Forelimb muscle (tissue), 1 donor: ENCODE results near the gene RTL9. TPM values are rescaled to one million over a fixed set of nuclear protein-coding genes. Genes with fewer than 3 reads are reported as not detected.
A peak's percentile ranks its signal among the peaks of the same experiment; 100 is the strongest.
"Not testable (repeated sequence)": the region's sequence is repeated elsewhere in the genome, so short reads cannot be mapped to it uniquely, and the experiment has no call there.

ENCODE experiments used
- DNase-seq: peaks from one replicate; pipeline ENCODE4 v3.0.0-alpha.2; 2013; ENCODE audit warnings: low read depth
- polyA plus RNA-seq: library from polyadenylated mRNA; unstranded; fragments of 120-200 nt; gene quantifications from one replicate; pipeline ENCODE4 v1.2.1, GENCODE V29; 2013; ENCODE audit not compliant: insufficient read length

RTL9 gene
- 1.8 TPM for polyA plus RNA-seq

DNA sequence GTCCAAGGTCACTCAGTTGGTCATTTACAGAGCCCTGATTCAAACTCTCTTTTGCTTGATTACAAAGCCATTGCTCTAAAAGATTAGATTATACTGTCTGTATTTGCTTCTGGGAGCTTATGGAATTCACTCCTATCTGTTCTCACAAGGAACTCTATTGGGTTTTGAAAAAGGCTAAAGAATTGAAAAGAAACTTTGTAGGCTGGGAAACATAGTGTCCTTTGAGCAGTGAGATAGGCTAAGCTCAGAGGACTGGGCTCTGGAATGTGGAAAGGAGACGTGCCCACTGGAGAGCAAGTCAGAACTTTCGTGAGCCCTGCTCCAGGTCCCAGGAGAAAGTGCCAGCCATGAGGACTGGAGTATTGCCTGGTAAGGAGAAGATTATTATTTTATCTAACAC lies at the start of gene RTL9:
Gene RTL9 (plus strand): TSS at position 301 of the 400 bp plus-strand sequence. CDS start 91,770 bp downstream, outside the sequence.
- DNase-seq: no peak

DNA sequence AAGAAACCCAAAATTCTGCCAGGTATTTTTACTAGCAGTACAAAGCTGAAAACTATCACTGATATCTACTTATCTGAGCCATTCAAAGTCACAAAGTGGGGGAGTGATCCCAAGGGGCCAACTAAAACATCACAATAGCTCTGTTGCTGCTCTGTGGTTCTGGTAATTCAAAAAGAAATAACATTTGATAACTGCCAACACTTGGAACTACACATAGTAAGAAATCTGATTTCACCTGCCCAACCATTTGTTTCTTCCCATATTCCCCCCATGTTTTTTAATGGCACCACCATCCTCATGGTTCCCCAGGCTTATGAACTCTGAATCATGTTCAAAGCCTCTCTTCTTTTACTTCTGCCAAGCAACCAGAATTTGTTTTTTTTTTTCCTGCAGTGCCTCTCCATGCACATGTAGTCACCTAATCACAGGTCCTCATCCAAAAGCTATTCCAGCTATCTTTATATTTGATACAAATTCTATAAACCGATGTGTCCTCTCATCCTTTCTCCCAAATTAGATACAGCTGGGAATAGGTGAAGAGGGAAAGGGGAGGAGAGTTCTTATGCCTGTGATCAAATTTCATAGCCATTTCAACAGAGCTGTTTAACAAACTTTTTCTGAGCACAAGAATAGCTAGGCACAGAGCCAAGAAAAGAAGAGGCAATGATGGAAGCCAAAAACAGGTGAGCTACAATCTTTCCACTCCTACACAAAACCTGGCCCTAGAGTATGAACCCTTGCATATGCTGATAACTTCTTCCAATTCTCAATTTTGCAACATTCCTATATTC lies 48.5 kb upstream of the RTL9 start:
- no peak for DNase-seq

DNA sequence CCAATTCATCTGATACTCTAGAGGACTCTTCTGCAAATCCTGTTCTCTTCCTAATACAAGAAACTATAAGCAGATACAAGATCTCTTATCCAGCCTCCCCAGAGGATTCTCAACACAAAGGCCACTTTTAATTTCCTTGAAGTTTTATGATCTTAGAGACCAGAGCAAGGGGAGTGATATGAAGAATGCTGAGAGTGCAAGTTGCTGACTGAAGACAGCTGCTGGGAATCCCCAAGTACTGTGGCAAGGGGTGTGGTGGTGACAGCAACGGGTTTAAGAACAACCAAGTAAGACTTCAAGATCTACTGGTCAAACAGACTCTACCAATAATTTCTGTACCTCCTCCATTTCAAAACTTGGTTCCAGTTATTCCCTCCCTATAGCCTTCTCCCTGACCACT lies 47.8 kb upstream of the RTL9 start:
- DNase-seq: no peak

DNA sequence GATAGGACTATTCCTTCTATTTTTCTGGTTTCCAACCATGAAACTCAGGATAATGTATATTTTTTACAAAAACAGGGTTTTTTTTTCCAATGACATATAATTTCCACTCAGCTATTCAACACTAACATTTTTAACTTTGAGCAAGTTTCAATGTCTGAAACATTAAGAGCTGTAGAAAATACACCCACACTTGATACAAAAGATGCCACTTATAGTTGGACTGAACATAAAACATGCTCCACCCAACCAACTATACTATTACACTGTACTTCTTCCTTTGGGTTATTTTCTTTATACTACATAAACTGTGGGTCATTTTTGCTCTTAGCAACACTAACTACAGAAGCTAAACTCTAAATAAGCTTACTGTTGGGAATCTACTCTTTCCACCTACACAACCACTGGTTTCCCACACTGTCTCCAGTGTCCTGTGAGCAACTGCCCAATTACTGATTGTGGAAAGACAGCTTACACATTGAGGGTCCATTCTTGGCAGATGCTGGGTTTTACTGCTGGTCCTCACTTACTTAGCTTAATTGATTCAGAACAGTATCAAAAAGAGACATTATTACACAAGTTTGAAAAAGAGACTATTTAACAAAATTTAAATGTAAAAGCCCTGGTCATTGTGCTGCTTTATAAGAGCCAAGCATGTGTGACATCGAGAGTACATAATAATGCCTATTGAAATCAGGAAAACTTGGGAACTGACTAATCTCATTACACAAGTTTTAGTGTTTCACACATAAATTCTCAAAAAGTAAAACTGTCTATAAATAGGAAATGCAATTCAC lies 47.0 kb upstream of the RTL9 start:
- no peak for DNase-seq

DNA sequence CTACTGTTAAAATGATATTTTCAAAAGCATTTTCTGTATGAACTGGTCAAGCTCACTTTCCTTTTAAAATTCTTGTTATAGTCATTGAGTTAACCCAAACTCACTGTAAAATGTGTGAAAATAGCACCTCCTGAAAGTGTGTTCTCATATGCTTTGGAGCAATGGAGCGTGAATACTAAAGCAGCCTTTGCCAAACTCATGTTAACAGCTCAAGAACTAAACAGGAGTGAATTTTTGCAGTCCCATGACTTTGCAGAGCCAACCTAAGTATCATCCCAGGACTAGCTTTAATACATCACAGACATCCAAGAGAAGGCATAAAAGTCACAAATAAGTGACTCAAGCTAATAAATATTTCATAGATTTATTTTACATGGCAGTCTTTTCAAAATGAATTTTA lies 43.1 kb upstream of the RTL9 start:
- DNase-seq: no peak

DNA sequence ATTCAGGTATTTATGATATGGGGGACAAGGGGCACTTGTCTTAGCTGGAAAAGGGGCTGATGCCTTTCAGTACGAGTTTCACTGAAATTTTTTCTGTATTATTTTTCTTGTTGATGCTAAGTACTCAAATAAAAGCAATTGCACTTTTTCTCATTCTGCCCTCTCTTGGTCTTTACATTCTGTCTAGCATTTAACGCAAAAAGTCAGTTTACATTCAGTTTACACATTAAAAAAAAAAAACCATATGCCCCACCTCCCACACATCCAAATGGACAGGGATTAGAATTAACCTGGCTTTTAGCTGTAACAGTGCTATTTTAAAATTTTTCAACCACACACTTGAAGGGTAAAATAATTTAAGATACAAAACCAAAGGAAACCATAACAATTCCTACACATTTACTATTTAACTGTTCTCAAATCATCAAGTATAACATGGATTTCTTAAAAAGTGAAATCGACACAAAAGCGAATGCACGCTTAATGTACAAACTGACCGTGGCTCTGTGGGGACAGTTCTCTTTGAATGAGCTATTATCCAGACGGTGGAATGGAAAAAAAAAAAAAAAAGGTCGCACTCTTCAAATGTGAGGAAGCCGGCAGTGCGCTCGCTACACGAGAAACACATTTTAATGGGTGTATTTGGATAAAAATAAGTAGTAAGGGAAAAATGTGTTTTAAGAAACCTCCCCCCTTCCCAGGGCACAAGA lies 42.1 kb upstream of the RTL9 start:
- DNase-seq: peak; percentile 14

DNA sequence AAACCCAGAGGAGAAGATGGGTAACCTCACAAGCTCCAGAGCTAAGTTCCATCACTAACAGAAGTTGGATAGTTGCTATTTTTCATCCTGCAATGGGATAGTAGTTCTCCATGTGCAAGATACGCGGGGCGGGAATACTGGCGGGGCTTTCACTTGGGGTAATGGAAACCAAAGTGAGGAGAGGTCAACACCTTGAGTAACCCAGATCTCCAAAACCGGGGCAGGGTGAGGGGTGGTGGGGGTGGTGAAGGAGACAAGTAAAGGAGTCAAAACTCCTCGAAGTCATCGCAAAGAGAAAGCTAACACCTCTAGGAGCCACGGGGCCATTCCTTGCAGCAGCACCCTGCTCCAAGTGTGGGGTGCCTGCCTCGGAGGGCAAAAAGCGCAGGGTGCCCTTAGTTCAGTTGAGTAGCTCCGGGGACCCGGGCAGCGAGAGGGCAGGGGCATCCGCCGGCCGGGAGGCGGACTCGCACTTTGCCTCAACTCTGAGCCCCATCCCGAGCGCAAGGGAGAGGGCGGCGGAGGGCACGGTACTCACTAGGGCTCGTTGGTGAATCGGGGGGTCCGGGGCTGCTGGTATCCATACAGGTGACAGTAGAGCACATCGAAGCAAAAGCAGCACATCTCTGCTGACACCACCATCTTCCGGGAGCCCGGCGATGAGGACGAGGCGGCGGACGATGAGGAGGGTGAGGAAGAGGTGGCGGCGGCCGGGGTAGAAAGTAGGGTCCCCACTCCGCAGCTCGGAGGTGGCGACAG lies 41.4 kb upstream of the RTL9 start:
- DNase-seq: no peak

DNA sequence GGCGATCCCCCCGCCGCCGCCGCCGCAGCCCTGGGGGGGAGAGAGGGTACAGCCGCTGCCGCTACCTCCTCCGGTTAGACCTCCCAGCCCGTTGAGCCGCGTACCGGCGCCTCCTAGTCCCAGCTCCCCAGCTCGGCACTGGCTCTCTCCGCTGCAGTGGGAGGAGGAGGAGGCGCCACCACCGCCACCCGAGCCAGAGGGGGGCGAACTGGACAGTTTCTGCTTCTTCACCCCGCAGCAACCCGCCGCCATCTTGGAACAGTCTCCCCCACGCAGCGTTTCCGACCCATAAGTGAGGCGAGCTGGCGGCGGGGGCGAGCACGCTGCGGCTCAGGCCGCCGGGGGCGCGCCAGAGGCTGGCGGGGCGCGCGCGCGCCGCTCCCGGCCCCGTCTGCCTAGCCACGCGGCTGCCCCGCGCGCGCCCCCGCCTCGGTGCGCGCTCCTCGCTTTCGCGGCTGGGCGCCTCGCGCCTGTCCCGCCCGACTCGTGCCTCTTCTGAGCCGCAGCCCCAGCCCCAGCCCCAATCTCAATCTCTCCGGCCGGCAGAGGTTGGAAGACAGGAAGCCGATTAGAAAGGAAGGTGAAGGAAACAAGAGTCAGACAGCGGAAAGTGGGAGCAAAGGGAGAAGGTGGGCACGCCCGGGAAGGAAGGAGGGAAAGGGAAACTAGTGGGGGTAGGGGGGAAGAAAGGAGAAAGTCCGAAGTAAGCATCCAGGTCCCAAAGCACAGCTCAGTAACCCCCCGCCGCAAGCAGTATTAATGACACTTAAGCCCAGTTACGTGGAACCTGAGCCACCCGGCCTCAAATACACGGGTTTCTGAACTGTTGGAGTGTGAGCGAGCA lies 40.6 kb upstream of the RTL9 start, which contains the start of gene AMMECR1:
Gene AMMECR1 (minus strand): TSS at position 266 of the 844 bp plus-strand sequence. CDS start 14 bp downstream, at position 252.
- peak; percentile 68 for DNase-seq

DNA sequence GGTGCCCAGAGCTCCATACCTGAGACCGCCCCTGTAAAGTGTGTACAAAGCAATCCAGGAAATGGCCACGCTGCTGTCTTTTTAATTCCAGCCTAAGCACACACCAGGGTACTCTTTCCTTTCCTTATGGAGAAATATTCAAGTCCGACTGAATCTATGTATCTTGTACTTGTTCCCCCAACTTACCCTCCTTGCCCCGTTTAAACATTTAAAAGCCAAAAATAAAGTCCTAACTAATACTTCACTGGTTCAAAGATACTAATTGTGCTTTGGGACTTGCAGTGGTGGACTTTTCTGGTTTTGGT lies 40.0 kb upstream of the RTL9 start:
- no peak for DNase-seq

DNA sequence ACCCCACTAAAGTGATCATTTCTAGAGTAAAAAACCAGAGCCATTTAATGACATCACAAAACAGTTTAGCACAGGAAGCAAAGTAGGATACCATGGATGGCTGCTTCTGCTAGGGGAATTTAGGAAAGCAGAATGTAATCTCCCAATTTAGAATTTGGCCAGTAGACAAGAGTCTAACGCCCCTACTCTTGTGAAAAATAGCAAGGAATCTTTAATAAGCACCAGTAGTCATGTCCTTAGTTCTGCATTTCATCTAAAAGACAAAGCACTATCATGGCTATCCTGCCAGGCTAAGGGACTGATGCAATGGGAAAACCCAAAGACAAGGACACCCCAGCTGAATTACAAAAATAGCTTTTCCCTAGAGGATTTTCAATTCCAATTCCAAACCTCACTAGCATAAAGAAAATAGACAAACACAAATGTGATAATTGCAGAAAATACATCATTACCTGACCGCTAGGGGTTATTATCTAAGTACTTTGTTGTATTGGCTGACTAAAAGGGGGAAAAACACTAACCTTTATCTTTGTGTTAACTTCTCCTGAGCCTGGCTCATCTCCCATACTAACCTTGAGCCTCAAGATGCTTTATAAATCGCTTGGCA lies 38.2 kb upstream of the RTL9 start:
- DNase-seq: no peak

DNA sequence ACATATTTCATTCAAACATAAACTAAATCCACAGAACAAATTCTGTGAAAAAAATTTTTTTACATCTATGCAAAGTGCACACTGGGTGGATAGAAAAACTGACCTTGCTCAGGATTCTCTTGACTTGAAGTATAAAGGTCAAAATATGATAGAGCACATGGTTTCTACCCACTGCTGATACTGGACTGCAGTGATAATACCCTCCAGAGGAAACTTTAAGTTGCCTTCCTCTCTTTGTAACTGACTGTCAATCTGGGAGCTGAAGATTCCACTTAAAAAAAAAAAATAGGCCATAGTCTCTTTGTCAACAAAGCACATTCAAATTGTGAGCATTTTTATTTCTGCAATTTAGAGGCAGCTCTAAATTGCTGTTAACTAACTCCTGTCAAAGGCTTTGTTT lies 37.6 kb upstream of the RTL9 start:
- no peak for DNase-seq

DNA sequence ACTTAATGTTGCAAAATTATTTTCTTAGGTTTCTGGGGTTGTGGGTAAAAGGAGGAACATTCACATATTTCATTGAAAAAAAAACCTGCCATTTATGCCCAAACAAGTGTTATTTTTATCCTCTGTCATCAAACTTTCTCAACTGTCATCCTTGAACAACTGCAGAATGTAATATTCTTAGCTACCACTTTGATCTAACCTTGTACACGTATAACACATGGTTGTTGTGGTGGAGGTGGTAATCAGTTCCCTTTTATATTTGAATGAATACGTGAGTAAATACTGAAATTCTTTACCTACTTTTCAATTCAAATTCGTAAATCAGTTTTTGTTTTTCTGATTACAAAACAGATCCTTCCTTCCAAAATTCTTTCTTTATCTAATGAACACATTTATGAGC lies 37.0 kb upstream of the RTL9 start:
- no peak for DNase-seq

DNA sequence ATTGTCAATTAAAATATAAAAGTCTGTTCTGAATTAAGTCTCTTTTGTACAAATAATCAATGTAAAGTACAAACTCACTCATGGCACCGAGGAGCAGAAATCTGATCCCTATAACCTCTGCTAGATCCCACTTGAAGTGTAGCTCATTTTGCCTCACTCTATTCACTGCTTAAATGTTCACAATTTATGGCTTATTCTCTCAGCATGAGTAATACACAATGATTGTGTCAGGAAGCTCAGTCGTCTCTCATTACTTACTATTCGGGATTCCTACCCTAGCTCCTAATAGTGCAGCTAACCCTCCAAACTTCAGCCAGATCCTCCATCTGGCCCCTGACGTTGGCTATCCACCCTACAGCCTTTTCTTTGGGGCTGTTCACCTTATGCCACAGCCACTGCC lies 36.0 kb upstream of the RTL9 start:
- DNase-seq: no peak

DNA sequence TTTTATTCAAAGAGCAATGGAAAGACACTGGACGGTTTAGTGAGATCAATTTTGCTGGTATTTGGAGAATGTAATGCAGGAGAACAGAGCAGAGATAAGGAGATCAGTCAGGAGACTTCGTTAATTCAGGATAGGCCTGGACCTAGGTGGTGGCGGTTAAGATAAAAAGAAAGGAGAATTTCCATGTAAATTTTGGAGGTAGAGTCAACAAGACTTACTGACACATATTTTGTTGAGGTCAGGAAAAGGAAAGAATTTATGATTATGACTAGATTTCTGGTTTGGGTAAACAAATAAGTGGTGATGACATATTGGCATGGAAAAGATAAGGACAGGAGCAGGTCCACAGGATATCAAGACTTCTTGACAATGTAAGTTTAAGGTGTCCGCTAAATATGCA lies 31.9 kb upstream of the RTL9 start:
- no peak for DNase-seq

DNA sequence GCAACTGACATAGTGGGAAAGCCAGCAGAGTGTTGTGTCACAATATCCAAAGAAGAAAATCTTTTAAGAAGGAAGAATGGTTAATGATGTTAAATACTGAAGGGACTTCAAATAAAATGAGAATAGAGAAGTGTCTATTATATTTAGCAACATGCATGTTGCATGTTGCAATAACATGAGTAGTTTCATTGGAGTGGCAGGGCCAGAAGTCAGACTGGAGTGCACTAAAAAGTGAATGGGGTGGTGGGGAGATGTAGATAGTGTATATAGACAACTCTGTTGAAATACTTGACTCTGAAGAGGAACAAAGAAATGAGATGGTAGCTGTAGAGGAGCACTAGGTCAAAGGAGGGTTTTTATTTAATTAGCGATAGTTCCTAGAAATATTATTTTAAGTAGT lies 31.3 kb upstream of the RTL9 start:
- DNase-seq: no peak

DNA sequence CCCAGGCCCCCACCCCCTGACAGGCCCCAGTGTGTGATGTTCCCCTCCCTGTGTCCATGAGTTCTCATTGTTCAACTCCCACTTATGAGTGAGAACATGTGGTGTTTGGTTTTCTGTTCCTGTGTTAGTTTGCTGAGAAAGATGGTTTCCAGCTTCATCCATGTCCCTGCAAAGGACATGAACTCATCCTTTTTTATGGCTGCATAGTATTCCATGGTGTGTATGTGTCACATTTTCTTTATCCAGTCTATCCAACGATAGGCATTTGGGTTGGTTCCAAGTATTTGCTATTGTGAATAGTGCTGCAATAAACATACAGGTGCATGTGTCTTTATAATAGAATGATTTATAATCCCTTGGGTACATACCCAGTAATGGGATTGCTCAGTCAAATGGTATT lies 30.0 kb upstream of the RTL9 start:
- DNase-seq: not testable (repeated sequence)

DNA sequence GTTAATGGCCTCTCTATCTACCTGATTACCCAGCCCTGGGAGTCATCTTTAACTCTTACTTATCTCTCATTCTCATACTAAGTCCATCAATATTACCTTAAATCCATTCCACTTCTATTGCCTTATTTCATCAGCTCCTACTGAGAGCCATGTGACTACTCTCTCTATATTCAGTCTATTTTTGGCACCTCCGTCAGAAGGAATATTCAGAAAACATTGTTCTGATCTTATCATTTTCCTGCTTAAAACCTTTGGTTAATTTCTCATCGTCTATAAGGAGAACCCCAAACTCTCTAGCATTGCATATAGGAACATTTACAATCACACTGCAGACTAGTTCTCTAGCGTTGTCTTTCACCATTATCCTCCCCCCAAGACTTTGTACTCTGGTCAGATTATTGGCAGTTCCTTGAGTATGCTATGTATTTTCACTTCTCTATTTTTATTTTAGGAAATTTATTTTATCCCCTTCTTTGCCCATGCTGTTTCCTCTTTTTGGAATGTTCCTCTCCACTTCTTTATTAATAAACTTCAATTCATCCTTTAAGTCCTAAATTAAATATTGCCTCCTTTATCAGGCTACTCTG lies 27.1 kb upstream of the RTL9 start:
- DNase-seq: no peak

DNA sequence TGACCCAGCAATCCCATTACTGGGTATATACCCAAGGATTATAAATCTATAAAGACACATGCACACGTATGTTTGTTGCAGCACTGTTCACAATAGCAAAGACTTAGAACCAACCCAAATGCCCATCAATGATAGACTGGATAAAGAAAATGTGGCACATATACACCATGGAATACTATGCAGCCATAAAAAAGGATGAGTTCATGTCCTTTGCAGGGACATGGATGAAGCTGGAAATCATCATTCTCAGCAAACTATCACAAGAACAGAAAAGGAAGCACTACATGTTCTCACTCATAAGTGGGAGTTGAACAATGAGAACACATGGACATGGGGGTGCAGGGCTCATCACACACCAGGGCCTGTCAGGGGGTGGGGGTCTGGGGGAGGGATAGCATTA lies 25.2 kb upstream of the RTL9 start:
- DNase-seq: not testable (repeated sequence)

DNA sequence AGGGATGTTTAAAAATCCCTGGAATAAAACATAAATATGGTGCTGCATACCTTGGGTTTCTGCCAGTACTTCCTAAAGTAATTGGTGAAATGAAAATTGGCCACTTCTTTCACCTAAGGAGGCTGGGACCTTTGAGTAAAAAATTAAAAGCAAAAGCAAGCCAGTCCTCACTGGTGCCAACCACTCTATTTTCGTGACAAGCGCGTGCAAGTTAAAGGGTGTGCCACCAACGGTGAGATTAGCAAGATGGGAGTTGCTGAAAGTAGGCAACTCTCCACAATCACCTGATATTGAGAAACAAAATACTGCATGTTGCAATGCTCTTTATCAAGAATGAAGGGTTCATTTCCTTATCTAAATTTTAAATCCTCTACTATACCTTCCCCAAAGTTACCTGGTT lies 19.7 kb upstream of the RTL9 start:
- no peak for DNase-seq
